Activated naive CD4-positive, alpha-beta T cell treated with anti-CD3 and anti-CD28 coated beads for 36 hours (primary cell): ENCODE measurements around the gene SEL1L2. TPM values are rescaled to one million over a fixed set of nuclear protein-coding genes. Genes with fewer than 3 reads are reported as not detected.
A peak's percentile ranks its signal among the peaks of the same experiment; 100 is the strongest.
"Not testable (repeated sequence)": the region's sequence is repeated elsewhere in the genome, so short reads cannot be mapped to it uniquely, and the experiment has no call there.

Experiments used
- CTCF ChIA-PET: fragments of 350-600 bp; sonication (Branson Sonifier 250); formaldehyde crosslinking; loops from one replicate; lab custom pipeline; 2021; ENCODE audit warnings: antibody characterized with exemption; lab: Charles Lee
- DNase-seq: peaks from one replicate; pipeline ENCODE4 v3.0.0-alpha.2; 2020
- H3K27ac Mint-ChIP-seq: one replicate; pipeline ENCODE4 v1.8.0; 2021; ENCODE audit warnings: mild to moderate bottlenecking, mixed read lengths
- H3K27me3 Mint-ChIP-seq: one replicate; pipeline ENCODE4 v1.8.0; 2021; ENCODE audit warnings: low read depth, mixed read lengths
- H3K36me3 Mint-ChIP-seq: one replicate; pipeline ENCODE4 v1.8.0; 2021; ENCODE audit warnings: low read depth, mixed read lengths
- H3K4me1 Mint-ChIP-seq: one replicate; pipeline ENCODE4 v1.8.0; 2021; ENCODE audit warnings: low read depth, mixed read lengths
- H3K4me3 Mint-ChIP-seq: one replicate; pipeline ENCODE4 v1.8.0; 2021; ENCODE audit warnings: mild to moderate bottlenecking, moderate library complexity, mixed read lengths
- H3K9me3 Mint-ChIP-seq: one replicate; pipeline ENCODE4 v1.8.0; 2021; ENCODE audit warnings: mixed read lengths
- intact Hi-C: fragments of 100-400 bp; cut with micrococcal nuclease; formaldehyde crosslinking; loops from one replicate; pipeline ENCODE4 v1.15.1; 2023
- total RNA-seq, 2 experiments: library from RNA; stranded (reverse); gene quantifications; one replicate each; pipeline ENCODE4 v1.2.3, GENCODE V29; 2021

The SEL1L2 gene, protein sequence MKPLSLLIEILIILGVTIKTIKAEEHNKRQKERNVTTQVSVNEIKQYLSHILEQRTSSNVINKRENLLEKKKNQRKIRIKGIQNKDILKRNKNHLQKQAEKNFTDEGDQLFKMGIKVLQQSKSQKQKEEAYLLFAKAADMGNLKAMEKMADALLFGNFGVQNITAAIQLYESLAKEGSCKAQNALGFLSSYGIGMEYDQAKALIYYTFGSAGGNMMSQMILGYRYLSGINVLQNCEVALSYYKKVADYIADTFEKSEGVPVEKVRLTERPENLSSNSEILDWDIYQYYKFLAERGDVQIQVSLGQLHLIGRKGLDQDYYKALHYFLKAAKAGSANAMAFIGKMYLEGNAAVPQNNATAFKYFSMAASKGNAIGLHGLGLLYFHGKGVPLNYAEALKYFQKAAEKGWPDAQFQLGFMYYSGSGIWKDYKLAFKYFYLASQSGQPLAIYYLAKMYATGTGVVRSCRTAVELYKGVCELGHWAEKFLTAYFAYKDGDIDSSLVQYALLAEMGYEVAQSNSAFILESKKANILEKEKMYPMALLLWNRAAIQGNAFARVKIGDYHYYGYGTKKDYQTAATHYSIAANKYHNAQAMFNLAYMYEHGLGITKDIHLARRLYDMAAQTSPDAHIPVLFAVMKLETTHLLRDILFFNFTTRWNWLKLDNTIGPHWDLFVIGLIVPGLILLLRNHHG
- not detected for total RNA-seq

- CTCF ChIA-PET = no interaction called here
- no peak within 1 kb of the TSS for H3K27ac Mint-ChIP-seq
- no peaks in the 10 kb centered on the region for H3K36me3 Mint-ChIP-seq
- no peak for DNase-seq
- H3K9me3 Mint-ChIP-seq = peaks cover 4% of the 10 kb centered on the region
- H3K27me3 Mint-ChIP-seq = peaks cover 4% of the 10 kb centered on the region
- H3K4me3 Mint-ChIP-seq = no peak within 1 kb of the TSS
- H3K4me1 Mint-ChIP-seq = no peaks in the 10 kb centered on the region
- intact Hi-C loops = no loop called here
Observed at GRCh38 chr20:13990465-13990864, at the start of gene SEL1L2. Gene SEL1L2, minus strand, starts transcription at chr20:13990614. Its CDS starts 80 bp downstream, at chr20:13990534.

DNA sequence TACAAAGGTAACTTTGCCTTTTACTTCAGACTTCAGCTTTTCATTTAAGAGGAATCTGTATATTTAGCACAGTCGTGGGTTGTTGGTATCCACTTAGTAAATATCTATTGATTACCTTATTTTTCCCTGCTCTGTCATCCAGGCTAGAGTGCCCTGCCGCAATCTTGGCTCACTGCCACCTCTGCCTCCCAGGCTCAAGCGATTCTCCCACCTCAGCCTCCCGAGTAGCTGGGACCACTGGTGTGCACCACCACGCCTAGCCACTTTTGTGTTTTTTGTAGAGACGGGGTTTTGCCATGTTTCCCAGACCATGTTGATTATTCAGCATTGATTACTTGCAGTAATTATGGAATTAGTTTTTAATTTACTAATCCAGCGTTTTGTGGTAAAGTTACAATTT lies 46.2 kb upstream of the SEL1L2 start:
- Mint-ChIP-seq H3K27me3 (no peaks in the 10 kb centered on the region), H3K9me3 (no peaks in the 10 kb centered on the region), H3K4me1 (no peaks in the 10 kb centered on the region), H3K4me3 (no peak overlapping the region), H3K27ac (no peak overlapping the region), H3K36me3 (no peaks in the 10 kb centered on the region)
- CTCF ChIA-PET = no interaction called here
- DNase-seq = no peak
- intact Hi-C loops = no loop called here

GRCh38 chr20:14033310-14033709 lies 42.9 kb upstream of the SEL1L2 start:
- Mint-ChIP-seq H3K4me3 (no peak overlapping the region), H3K27me3 (no peaks in the 10 kb centered on the region), H3K4me1 (no peaks in the 10 kb centered on the region), H3K9me3 (no peaks in the 10 kb centered on the region), H3K27ac (no peak overlapping the region), H3K36me3 (no peaks in the 10 kb centered on the region)
- intact Hi-C loops = no loop called here
- no peak for DNase-seq
- CTCF ChIA-PET = interaction anchor here (0.6 kb wide), 1 partner anchor 738 kb away, joined by 3 read pairs; no protein-coding TSS in a partner anchor

- intact Hi-C loops = no loop called here
- H3K27me3 Mint-ChIP-seq = no peaks in the 10 kb centered on the region
- no peak overlapping the region for H3K4me3 Mint-ChIP-seq
- no peaks in the 10 kb centered on the region for H3K36me3 Mint-ChIP-seq
- no peaks in the 10 kb centered on the region for H3K9me3 Mint-ChIP-seq
- no peaks in the 10 kb centered on the region for H3K4me1 Mint-ChIP-seq
- H3K27ac Mint-ChIP-seq = no peak overlapping the region
- CTCF ChIA-PET = no interaction called here
- no peak for DNase-seq
Observed at GRCh38 chr20:14030991-14031390, 40.6 kb upstream of the SEL1L2 start.

DNA sequence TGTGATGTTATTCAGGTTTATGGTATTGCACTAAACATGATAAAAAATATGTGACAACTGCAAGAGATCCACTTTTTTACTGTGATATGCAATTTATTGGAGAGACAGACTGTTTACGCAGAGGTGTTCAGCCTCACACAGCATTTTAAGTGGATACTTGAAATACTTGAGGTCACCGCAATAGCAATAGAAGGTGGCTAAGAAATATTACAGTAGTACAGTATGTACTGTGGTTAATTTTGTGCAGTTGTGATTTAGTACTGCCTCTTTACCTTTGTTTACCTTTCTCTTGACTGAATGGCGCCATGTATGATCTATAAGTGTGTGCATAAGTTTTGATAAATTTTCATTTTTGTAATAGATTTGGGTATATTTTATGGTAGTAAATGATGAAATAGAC lies 22.3 kb upstream of the SEL1L2 start:
- peaks cover 6% of the 10 kb centered on the region for H3K9me3 Mint-ChIP-seq
- CTCF ChIA-PET = no interaction called here

GRCh38 chr20:14009208-14009607 lies 18.8 kb upstream of the SEL1L2 start:
- Mint-ChIP-seq H3K4me1 (no peaks in the 10 kb centered on the region), H3K36me3 (no peaks in the 10 kb centered on the region), H3K9me3 (peaks cover 4% of the 10 kb centered on the region), H3K4me3 (no peak overlapping the region), H3K27me3 (no peaks in the 10 kb centered on the region), H3K27ac (no peak overlapping the region)
- no peak for DNase-seq
- CTCF ChIA-PET = no interaction called here
- intact Hi-C loops = no loop called here

More for the DNA sequence above, 22.3 kb upstream of the SEL1L2 start:
- intact Hi-C loops = no loop called here
- Mint-ChIP-seq H3K4me3 (no peak overlapping the region), H3K27ac (no peak overlapping the region), H3K4me1 (no peaks in the 10 kb centered on the region), H3K36me3 (no peaks in the 10 kb centered on the region), H3K27me3 (no peaks in the 10 kb centered on the region)
- DNase-seq = no peak

GRCh38 chr20:14005996-14006395 lies 15.6 kb upstream of the SEL1L2 start:
- DNase-seq = no peak
- Mint-ChIP-seq H3K9me3 (peaks cover 4% of the 10 kb centered on the region), H3K4me1 (no peaks in the 10 kb centered on the region), H3K36me3 (no peaks in the 10 kb centered on the region), H3K4me3 (no peak overlapping the region), H3K27me3 (no peaks in the 10 kb centered on the region), H3K27ac (no peak overlapping the region)
- intact Hi-C loops = no loop called here
- CTCF ChIA-PET = no interaction called here

- Mint-ChIP-seq H3K27ac (no peak overlapping the region), H3K36me3 (peaks cover 2% of the 10 kb centered on the region), H3K4me3 (no peak overlapping the region), H3K9me3 (no peaks in the 10 kb centered on the region), H3K27me3 (peaks cover 20% of the 10 kb centered on the region), H3K4me1 (peaks cover 6% of the 10 kb centered on the region)
- no peak for DNase-seq
- intact Hi-C loops = no loop called here
- CTCF ChIA-PET = no interaction called here
Observed at GRCh38 chr20:14000917-14001316, 10.5 kb upstream of the SEL1L2 start.

- CTCF ChIA-PET = interaction anchor here (0.7 kb wide), 1 partner anchor 684 kb away, joined by 3 read pairs; no protein-coding TSS in a partner anchor
- H3K4me1 Mint-ChIP-seq = peaks cover 6% of the 10 kb centered on the region
- no peak overlapping the region for H3K27ac Mint-ChIP-seq
- peak overlapping the region; percentile 25 for H3K4me3 Mint-ChIP-seq
- no peak for DNase-seq
- peaks cover 2% of the 10 kb centered on the region for H3K36me3 Mint-ChIP-seq
- peaks cover 25% of the 10 kb centered on the region for H3K27me3 Mint-ChIP-seq
- intact Hi-C loops = no loop called here
- H3K9me3 Mint-ChIP-seq = no peaks in the 10 kb centered on the region
Observed at GRCh38 chr20:13996265-13996664, 5.9 kb upstream of the SEL1L2 start.

GRCh38 chr20:13995841-13996240 lies 5.4 kb upstream of the SEL1L2 start:
- Mint-ChIP-seq H3K36me3 (peaks cover 2% of the 10 kb centered on the region), H3K4me1 (peaks cover 6% of the 10 kb centered on the region), H3K27ac (no peak overlapping the region), H3K4me3 (no peak overlapping the region), H3K9me3 (no peaks in the 10 kb centered on the region), H3K27me3 (peaks cover 25% of the 10 kb centered on the region)
- DNase-seq = no peak
- intact Hi-C loops = no loop called here
- CTCF ChIA-PET = interaction anchor here (0.7 kb wide), 1 partner anchor 684 kb away, joined by 3 read pairs; no protein-coding TSS in a partner anchor

GRCh38 chr20:13995086-13995665 lies 4.8 kb upstream of the SEL1L2 start, which contains the start of gene MACROD2:
Gene MACROD2, plus strand, starts transcription at chr20:13995516.
- Mint-ChIP-seq H3K27me3 (peaks cover 25% of the 10 kb centered on the region), H3K4me3 (peak within 1 kb of the TSS; percentile 25), H3K4me1 (peaks cover 6% of the 10 kb centered on the region), H3K9me3 (no peaks in the 10 kb centered on the region), H3K36me3 (peaks cover 2% of the 10 kb centered on the region), H3K27ac (no peak within 1 kb of the TSS)
- CTCF ChIA-PET = no interaction called here
- DNase-seq = peak; percentile 14
- intact Hi-C loops = no loop called here

DNA sequence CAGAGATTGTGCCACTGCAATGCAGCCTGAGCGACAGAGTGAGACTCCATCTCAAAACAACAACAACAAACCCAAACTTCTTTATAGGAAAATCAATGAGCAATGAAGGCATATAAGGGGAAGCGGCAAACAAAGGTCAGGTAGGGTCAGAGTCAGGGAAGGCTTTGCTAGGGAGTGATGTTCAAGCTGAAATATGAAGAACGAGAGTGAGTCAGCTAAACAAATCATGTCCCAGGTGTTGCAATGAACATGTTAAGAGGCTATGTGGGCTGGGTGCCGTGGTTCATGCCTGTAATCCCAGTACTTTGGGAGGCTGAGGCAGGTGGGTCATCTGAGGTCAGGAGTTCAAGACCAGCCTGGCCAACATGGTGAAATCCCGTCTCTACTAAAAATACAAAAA lies 1.5 kb upstream of the SEL1L2 start:
- H3K36me3 Mint-ChIP-seq, DNase-seq, H3K9me3 Mint-ChIP-seq, CTCF ChIA-PET, intact Hi-C loops, H3K27ac Mint-ChIP-seq, H3K4me3 Mint-ChIP-seq, H3K4me1 Mint-ChIP-seq: not testable (repeated sequence)
- peaks cover 13% of the 10 kb centered on the region for H3K27me3 Mint-ChIP-seq
